Activated T-cell treated with anti-CD3 and anti-CD28 coated beads, Interleukin-2, amount 50 U/mL, for 1 hour (primary cell): ENCODE results near the gene FUT3.
"Not testable (repeated sequence)": the region's sequence is repeated elsewhere in the genome, so short reads cannot be mapped to it uniquely, and the experiment has no call there.

Experiments
- DNase-seq: peaks from one replicate; pipeline ENCODE4 v3.0.0-alpha.2; 2020

Gene FUT3

GRCh38 chr19:5881543-5882299, 30.5 kb upstream of the FUT3 start:
- no peak for DNase-seq

GRCh38 chr19:5880604-5881078, 29.4 kb upstream of the FUT3 start:
- DNase-seq: no peak

GRCh38 chr19:5880196-5880595, 28.9 kb upstream of the FUT3 start:
- no peak for DNase-seq

- DNase-seq: no peak
Observed at GRCh38 chr19:5877882-5878281, 26.6 kb upstream of the FUT3 start.

- DNase-seq: no peak
Observed at GRCh38 chr19:5877427-5877826, 26.2 kb upstream of the FUT3 start.

GRCh38 chr19:5874496-5874895, 23.2 kb upstream of the FUT3 start:
- not testable (repeated sequence) for DNase-seq

GRCh38 chr19:5873617-5874199, 22.5 kb upstream of the FUT3 start:
- no peak for DNase-seq

- no peak for DNase-seq
Observed at GRCh38 chr19:5870986-5871394, 19.7 kb upstream of the FUT3 start.

- DNase-seq: no peak
Observed at GRCh38 chr19:5867201-5868136, 16.2 kb upstream of the FUT3 start.

- DNase-seq: no peak
Observed at GRCh38 chr19:5865772-5866171, 14.5 kb upstream of the FUT3 start.

- no peak for DNase-seq
Observed at GRCh38 chr19:5864725-5865486, 13.7 kb upstream of the FUT3 start.

- DNase-seq: no peak
Observed at GRCh38 chr19:5864013-5864720, 12.9 kb upstream of the FUT3 start.

GRCh38 chr19:5863030-5863665, 11.9 kb upstream of the FUT3 start:
- no peak for DNase-seq

GRCh38 chr19:5857203-5858081, 6.2 kb upstream of the FUT3 start:
- DNase-seq: no peak

GRCh38 chr19:5855151-5855550, 3.9 kb upstream of the FUT3 start:
- DNase-seq: not testable (repeated sequence)

GRCh38 chr19:5854121-5854520, 2.9 kb upstream of the FUT3 start:
- not testable (repeated sequence) for DNase-seq

GRCh38 chr19:5850743-5851293, 431 bp downstream of the FUT3 start:
- DNase-seq: no peak

GRCh38 chr19:5850189-5850588, 1.1 kb downstream of the FUT3 start:
- no peak for DNase-seq

- DNase-seq: not testable (repeated sequence)
Observed at GRCh38 chr19:5848621-5849020, 2.6 kb downstream of the FUT3 start.

- DNase-seq: not testable (repeated sequence)
Observed at GRCh38 chr19:5847846-5848245, 3.4 kb downstream of the FUT3 start.
